HCEC 1CT (cell line): ENCODE data around the gene PYGL.

Experiments
- DNase-seq: peaks from one replicate; pipeline ENCODE4 v3.0.0-alpha.2; 2017

PYGL gene

GRCh38 chr14:50871228-50871627 is 73.1 kb downstream of the PYGL start:
- no peak for DNase-seq

GRCh38 chr14:50865391-50866076 is 78.7 kb downstream of the PYGL start:
- DNase-seq, result peak; percentile 64

GRCh38 chr14:50864946-50865345 is 79.3 kb downstream of the PYGL start:
- no peak for DNase-seq

- DNase-seq, result no peak
Observed at GRCh38 chr14:50864237-50864636, 80.0 kb downstream of the PYGL start.

- DNase-seq, result no peak
Observed at GRCh38 chr14:50862036-50862570, 82.2 kb downstream of the PYGL start.

GRCh38 chr14:50860478-50861086 is 83.7 kb downstream of the PYGL start:
- peak; percentile 69 for DNase-seq

- DNase-seq, result no peak
Observed at GRCh38 chr14:50859296-50859624, 85.0 kb downstream of the PYGL start.

GRCh38 chr14:50856660-50857059 is 87.6 kb downstream of the PYGL start:
- no peak for DNase-seq

- peak; percentile 30 for DNase-seq
Observed at GRCh38 chr14:50855558-50855957, 88.7 kb downstream of the PYGL start.
